GM18517 (cell line): ENCODE results near the gene GJA1.
"Not testable (repeated sequence)": the region's sequence is repeated elsewhere in the genome, so short reads cannot be mapped to it uniquely, and the experiment has no call there.

Experiments
- ATAC-seq: cut with Tn5 transposase; IDR thresholded peaks from one replicate; pipeline ENCODE4 v1.9.1; 2021; ENCODE audit warnings: mild to moderate bottlenecking, moderate library complexity; ENCODE audit not compliant: unreplicated experiment

Gene GJA1

DNA sequence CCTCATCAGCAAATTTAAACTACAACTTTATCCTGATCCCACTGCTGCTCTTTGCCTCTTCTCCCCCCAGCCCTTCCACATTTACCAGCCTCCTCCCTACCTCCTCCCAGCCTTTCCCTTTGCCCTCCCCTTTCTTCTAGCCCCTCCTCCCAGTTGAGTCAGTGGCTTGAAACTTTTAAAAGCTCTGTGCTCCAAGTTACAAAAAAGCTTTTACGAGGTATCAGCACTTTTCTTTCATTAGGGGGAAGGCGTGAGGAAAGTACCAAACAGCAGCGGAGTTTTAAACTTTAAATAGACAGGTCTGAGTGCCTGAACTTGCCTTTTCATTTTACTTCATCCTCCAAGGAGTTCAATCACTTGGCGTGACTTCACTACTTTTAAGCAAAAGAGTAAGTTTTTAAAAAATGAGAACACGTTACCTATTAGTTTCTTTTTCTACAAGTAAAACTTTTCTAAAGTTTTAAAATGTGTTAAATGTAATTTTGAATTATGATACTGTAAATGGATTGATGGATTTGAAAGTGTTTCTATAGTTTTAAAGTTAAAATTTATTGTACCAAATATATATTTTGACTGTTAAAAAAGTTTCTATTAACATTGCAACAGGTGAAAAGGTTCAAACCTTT, at the start of gene GJA1:
GJA1 (plus strand) TSS at position 203 of the 626 bp plus-strand sequence. CDS start 11,202 bp downstream, outside the sequence.
- no peak for ATAC-seq

DNA sequence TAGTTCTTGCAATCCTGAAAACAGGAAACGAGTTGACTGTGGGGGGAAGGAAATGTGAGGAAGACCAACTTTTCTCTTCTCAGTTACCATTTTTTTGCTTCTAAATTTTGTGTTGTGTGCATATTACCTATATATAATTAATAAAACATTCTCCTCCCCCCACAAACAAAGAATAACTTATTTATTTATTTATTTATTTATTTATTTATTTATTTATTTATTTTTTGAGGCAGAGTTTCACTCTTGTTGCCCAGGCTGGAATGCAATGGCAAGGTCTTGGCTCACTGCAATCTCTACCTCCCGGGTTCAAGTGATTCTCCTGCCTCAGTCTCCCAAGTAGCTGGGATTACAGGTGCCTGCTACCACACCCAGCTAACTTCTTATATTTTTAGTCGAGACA, 48.9 kb upstream of the GJA1 start:
- ATAC-seq = not testable (repeated sequence)

DNA sequence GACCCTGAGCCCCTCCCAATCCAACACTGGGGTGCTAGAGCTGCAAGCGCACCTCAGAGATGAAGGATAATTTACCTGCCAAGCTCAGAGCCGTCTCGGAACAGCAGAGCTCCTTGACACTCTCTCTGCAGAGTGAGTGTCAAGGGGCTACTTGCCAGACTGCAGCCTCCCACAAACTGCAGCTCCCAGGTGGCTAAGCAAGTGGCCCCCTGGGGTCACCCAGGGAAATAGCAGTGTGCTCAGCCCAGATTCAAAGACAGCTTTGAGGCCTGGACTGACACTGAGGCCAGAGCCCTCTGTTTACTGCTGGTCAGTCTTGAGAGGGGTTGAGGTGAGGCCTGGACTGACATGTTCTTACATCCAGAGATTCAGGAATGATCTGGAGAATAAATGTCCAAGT, 46.0 kb upstream of the GJA1 start:
- ATAC-seq = no peak

DNA sequence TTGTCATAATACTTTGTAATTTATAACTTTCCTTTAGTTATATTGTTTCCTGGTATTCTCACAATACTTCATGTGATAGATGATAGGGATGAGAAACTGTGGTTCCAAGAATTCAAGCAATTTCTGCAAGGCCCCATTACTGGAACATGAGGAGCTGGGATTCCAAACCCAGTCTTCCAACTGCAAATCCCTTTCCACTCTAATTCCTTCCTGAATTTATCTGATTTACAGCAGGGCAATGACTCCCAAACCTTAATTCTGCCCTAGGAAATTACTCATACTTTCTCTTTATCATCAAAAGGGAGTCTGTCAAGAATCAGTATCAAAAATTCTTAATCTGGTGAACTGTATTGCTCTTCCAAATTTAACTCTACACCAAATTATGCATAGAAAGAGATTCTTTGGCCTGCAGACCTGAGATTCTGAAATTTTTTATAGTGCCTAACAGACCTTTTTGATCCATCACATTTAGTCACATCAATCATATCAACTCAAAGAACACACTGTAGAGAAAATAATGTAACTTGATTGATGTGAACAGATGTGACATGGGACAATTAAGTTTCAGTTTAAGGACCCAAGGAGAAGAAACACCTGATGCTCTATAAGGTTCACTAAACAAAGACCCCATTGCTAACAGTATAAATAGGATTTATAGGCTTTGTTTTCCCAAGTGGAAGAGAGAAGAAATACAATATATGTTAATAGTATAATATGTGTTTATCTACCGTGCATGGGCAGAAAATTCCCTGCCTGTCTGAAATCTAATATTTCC, 41.5 kb upstream of the GJA1 start:
- ATAC-seq = no peak

DNA sequence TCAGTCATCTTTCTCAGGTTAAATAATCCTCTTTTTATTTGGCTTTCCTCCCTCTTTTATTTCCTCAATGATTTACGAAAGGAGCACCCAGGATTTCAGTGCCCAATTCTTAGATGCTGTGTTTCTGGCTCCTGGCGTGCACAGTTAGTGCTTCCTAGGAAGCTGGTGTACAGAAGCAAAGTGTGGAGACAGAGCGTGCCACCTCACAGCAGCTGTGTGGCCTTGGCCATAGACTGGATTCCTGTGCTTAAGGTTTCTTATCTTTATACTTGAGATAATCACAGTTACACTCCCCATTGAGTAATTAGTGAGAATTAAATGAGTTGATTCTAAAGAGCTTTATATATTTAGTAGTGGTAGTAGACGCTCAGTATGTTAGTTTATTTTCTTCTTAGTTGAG, 39.7 kb upstream of the GJA1 start:
- ATAC-seq = no peak

DNA sequence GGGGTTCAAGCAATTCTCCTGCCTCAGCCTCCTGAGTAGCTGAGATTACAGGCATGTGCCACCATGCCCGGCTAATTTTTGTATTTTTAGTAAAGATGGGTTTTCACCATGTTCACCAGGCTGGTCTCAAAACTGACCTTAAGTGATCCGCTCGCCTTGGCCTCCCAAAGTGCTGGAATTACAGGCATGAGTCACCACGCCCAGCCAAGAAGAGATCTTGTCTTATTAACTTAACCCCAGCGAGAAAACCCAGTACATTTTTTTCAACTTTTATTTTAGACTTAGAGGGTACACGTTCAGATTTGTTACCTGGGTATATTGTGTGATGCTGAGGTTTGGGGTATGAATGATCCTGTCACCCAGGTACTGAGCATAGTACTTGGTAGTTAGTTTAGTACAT, 38.3 kb upstream of the GJA1 start:
- ATAC-seq = not testable (repeated sequence)

DNA sequence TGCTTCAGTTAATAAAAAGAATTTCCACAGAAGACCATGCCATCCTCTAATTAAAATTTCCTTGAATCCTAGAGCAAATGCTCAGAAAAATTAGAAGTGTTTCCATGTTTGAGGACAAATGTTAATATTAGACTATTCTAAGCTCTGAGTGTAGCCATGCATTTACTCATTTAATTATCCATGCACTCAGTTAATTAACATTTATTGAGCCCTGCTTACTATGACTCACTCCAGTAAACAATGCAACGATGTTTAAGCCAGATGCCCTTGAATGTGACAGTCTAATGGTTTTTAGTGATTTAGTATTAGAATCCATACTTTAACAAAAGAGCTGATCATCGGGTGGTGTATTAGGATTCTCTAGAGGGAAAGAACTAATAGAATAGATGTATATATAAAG, 37.3 kb upstream of the GJA1 start:
- ATAC-seq = no peak

DNA sequence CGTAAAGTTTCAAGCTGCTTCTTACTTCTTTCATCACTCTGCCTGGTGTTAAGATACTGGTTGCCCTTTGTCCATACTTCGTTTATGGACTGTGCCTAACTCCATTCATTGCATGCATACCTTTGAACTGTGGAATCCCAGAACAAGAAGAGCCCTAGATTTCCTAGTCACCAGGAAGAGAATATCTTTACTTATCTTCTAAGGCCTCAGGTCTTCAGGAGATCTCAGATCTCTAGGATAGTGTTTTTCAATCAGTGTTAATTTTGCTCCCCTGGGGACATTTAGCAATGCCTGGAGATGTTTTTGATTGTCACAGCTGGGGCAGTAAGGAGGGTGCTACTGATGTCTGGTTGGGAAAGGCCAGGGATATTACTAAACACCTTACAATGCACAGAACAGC, 35.5 kb upstream of the GJA1 start:
- no peak for ATAC-seq

DNA sequence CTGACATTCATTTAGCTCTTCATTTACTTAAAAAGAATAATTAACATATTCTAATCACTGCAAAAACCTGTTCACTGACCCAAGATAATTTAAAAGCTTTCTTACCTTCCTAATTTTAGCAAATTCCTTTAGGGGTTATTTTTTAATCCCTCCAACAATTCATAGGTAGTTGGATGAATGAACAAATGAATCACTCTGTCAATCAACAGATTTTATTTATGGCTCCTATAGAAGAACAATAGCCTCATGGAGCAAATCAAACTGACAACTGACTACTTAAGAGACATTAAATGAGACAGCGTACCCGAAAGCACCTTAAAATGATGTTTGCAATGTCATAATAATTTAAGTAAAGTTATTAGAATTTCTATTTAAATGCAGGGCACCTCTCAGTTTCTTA, 31.5 kb upstream of the GJA1 start:
- no peak for ATAC-seq

DNA sequence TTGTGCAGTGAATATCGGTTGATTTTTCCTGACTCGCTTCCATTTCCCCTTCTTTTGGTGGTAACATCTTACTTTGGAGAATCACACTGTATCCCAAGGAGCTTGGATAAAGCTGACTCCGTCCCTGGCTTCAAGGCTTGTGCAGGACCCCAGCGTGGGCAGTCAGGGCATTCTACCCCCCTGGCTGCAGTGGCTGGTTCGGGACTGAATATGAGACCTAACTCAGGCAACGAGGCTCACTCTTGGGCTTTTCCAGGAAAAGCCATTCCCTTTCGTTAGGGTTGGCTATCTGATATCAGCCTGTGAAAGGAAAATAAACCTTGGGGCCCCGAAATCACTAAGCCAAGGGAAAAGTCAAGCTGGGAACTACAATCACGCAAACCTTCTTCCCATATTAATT, 30.1 kb upstream of the GJA1 start:
- ATAC-seq = no peak

DNA sequence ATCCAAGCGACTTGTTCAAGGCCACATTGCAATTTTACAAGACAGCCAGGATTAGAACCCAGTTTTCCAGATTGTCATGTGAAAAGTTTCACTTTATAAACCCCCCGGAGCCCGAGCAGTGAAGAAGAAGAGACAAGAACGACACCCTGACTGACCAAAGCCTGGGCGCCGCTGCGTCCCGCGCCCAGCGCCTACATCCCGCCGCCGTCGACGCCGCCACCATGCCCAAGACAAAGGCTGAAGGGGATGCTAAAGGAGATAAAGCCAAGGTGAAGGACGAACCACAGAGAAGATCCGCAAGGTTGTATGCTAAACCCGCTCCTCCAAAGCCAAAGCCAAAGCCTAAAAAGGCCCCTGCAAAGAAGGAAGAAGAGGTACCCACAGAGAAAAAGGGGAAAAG, 27.1 kb upstream of the GJA1 start:
- ATAC-seq = no peak

DNA sequence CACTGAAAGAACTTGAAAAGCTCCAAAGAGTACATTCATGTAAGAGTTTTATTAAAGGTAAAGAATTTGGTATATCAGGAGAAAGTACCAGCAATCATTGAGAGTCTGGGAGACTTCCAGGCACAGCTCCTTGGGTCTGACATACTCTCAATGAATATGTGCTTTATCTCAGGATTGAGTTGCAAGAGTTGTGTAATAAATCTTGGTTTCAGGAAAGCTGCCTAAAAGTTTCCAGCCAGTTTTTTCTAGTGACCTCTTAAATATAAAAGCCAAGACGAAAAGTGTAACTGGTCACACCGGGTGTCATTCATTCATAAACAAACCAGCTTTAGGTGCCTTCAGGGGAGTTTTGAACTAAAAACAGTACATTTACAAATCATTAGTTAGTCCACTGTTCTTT, 21.6 kb upstream of the GJA1 start:
- no peak for ATAC-seq

DNA sequence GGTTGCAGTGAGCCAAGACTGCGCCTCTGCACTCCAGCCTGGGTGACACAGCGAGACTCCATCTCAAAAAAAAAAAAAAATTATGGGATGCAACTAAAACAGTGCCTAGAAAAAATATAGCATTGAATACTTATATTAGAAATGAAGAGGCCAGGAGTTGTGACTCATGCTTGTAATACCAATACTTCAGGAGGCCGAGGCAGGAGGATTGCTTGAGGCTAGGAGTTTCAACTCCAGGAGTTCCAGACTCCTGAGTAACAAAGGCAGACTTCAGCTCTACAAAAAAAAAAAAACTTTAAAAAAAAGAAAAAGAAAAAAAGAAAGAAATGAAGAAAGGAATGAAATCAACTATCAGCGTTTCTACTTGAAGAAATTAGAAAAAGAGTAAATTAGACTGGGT, 17.1 kb upstream of the GJA1 start:
- no peak for ATAC-seq

DNA sequence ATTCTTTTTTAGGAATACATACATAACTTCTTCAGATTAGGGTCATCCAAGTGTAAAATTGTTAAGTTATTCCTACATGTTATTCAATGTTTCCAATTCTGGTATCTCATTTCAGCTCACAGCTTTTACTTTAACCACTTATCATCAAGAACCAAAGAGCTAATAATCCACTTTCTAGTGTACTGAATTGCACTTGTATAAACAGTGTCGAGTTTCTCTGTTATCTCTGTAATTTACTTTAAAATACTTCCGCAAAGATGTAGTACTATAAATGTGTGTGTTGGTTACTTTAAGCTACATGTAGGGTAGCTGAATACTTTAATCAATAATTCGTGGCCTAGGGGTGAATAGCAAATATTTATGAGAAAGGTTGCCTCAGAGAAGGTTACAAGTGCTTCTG, 8.8 kb upstream of the GJA1 start:
- ATAC-seq = no peak

DNA sequence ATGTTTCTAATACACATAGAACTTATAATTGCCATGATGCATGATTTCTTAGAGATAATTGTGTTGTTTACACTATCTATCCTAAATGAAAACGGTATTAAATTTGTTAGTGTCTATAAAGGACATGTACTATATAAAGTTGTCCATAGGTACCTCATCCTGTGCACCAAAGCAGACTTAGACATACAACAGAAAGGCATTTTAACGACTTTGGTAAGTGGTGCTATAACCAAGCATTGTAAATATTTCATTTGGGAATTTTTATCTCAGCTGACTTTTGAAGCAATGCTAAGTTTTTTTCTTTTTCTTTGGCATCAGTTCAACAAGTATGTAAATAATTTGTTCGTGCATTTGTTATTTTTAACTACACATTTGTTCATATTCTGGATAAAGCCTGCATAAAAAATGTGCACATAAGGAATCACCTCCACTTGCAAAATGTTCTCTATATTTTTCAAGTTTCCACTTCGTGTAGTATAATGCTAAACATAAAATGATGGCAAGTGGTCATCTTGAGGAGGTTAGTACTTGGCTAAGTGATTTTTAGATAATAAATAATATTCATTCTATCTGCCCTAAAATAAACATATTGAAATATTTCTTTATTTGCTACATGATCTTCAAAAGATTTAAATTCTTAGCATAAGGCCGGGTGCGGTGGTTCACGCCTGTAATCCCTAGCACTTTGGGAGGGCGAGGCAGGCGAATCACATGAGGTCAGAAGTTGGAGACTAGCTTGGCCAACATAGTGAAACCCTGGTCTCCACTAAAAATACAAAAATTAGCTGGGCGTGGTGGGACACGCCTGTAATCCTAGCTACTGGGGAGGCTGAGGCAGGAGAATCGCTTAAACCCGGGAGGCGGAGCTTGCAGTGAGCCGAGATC, 6.3 kb upstream of the GJA1 start:
- ATAC-seq = no peak

DNA sequence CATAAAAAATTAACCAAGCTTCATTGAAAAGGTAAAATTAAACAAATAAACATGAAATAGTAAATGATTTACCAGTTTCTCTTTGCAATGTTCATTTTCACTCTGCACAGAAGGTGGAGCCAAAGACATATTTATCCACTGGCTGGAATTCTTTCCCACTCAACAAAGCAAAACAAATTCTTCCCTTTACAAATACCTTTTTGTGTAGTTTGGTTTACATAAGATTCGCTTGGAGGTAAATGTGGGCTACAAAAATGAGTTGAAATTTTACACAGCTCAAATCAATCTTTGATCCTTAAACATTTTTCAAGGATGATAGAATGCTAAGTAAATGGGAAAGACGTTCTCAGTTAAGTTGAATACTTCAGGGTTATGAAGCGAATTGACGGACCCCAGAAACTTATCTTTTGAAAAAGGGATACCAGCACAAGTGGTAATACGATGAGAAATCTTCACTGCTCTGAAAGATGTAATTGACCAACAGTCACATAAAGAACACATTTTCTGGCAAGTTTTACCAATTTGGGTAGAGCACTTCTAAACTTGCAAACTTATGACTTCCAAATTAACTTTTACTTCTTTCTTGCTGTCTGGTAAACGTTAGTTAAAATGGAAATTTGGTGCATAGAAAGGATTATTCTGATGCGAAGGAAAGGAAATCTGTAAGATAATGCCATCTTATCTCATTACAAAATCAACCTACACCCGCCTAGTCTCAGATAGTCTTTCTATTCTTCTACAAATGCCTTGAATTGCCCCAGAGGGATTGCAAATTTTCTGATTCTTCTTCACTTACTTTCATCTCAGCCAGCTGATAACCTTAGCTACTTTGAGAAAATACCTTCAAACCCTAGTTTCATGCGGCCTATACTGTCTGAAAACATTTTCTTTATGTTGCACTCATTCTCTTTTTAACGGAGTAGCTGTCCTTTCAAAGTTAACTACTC, 4.7 kb upstream of the GJA1 start:
- ATAC-seq = no peak

DNA sequence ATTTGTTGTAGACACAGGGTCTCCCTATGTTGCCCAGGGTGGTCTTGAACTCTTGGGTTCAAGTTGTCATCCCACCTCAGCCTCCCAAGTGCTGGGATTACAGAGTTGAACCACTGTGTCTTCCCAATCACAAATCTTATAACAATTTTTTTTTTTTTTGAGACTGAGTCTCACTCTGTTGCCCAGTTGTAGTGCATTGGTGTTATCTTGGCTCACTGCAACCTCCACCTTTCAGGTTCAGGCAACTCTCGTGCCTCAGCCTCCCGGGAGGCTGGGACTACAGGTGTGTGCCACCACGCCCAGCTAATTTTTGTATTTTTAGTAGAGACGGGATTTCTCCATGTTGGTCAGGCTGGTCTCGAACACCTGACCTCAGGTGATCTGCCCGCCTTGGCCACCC, 3.7 kb upstream of the GJA1 start:
- ATAC-seq = not testable (repeated sequence)

DNA sequence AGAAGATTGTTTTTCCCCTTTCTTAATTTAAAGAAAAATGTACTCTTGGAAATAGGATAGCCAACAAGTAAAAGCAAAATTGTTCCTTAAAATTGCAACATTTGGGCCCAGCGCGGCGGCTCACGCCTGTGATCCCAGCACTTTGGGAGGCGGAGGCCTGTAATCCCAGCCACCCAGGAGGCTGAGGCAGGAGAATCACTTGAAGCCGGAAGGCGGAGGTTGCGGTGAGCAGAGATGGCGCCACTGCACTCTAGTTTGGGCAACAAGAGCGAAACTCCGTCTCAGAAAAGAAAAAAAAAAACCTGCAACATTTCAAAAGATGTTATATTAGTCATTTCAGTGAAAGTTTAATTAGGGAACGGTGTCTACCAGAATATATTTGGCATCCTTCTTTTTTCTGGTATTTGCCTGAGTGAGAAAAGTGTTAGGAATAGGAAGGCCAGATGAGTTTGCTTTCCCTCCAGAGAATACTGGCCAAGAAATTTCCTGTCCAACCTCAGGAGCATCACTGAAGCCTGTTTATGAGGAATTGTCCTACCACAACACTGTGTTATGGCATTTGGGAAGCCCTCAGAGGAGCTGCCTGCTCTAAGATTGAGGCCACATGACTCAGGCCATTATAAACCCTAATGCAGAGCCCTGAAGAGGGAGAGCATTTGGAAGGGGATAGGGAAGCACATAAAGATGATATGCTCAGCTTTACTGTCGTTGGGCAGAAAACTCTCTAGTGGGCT, 1.2 kb upstream of the GJA1 start:
- no peak for ATAC-seq

DNA sequence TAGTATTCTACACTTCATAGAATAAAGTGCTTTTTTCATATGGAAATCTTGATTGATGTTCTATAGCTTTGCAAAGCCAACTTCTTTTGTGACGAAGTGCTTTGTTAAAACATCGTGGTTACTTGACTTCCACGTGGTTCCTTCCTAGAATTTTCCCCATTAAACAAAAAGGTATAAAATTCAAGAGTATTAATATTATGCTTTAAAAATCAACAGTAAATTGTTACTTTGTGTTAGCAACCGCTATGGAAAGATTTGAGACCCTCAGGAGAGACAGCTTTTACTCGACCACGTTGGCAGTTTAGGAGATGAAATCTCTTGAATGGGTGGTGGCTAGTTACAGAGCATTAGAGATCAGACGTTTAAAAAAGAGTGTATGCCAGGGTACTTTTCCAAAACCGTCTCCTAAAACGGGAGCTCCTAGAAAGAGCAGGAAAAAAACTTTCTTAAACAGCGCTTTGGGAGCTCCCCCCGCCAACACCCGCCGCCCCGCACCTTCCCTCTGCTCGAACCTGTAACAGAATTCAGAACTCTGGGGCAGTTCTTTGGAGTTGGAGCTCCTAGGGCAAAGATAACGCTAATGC, 920 bp downstream of the GJA1 start:
- no peak for ATAC-seq
